ENCODE measurements around the gene ZNF93.
A peak's percentile ranks its signal among the peaks of the same experiment; 100 is the strongest.
"Not testable (repeated sequence)": the region's sequence is repeated elsewhere in the genome, so short reads cannot be mapped to it uniquely, and the experiment has no call there.

ZNF93 gene

GRCh38 chr19:19892055-19892941, 8.4 kb upstream of the ZNF93 start:
- not testable (repeated sequence) for H3K9me3 ChIP-seq (ENCODE audit: low read length); H3K27me3 ChIP-seq (ENCODE audit: control insufficient read depth in 1 of 2, insufficient read depth in 2 of 2, low read length in 2 of 2); H3K4me1 ChIP-seq (ENCODE audit: insufficient read depth, low read length); H3K27ac ChIP-seq (ENCODE audit: low read depth, low read length); H3K9ac ChIP-seq (ENCODE audit: low read length); H3K4me3 ChIP-seq (ENCODE audit: low read depth in 1 of 2, low read length in 2 of 2)
- peaks cover 15% of the 10 kb centered on the region for H3K36me3 ChIP-seq (ENCODE audit: insufficient read depth, low read length)

GRCh38 chr19:19900139-19900728, 512 bp upstream of the ZNF93 start:
- no peaks in the 10 kb centered on the region for H3K27me3 ChIP-seq (ENCODE audit: control insufficient read depth in 1 of 2, insufficient read depth in 2 of 2, low read length in 2 of 2)
- H3K36me3 ChIP-seq (ENCODE audit: insufficient read depth, low read length): no peaks in the 10 kb centered on the region
- peaks cover 3% of the 10 kb centered on the region for H3K4me1 ChIP-seq (ENCODE audit: insufficient read depth, low read length)
- peak overlapping the region; percentile 85 to 93 for H3K4me3 ChIP-seq (ENCODE audit: low read depth in 1 of 2, low read length in 2 of 2)
- peak overlapping the region; percentile 73 for H3K9ac ChIP-seq (ENCODE audit: low read length)
- H3K27ac ChIP-seq (ENCODE audit: low read depth, low read length): peak overlapping the region; percentile 27
- no peaks in the 10 kb centered on the region for H3K9me3 ChIP-seq (ENCODE audit: low read length)

GRCh38 chr19:19907551-19907950, 6.8 kb downstream of the ZNF93 start:
- H3K9me3 ChIP-seq (ENCODE audit: low read length); H3K4me1 ChIP-seq (ENCODE audit: insufficient read depth, low read length); H3K27me3 ChIP-seq (ENCODE audit: control insufficient read depth in 1 of 2, insufficient read depth in 2 of 2, low read length in 2 of 2); H3K4me3 ChIP-seq (ENCODE audit: low read depth in 1 of 2, low read length in 2 of 2); H3K9ac ChIP-seq (ENCODE audit: low read length); H3K27ac ChIP-seq (ENCODE audit: low read depth, low read length); H3K36me3 ChIP-seq (ENCODE audit: insufficient read depth, low read length): not testable (repeated sequence)

GRCh38 chr19:19909654-19910053, 8.9 kb downstream of the ZNF93 start:
- Histone ChIP-seq H3K9ac (ENCODE audit: low read length) (no peak overlapping the region), H3K27ac (ENCODE audit: low read depth, low read length) (no peak overlapping the region), H3K36me3 (ENCODE audit: insufficient read depth, low read length) (no peaks in the 10 kb centered on the region), H3K9me3 (ENCODE audit: low read length) (no peaks in the 10 kb centered on the region), H3K27me3 (ENCODE audit: control insufficient read depth in 1 of 2, insufficient read depth in 2 of 2, low read length in 2 of 2) (no peaks in the 10 kb centered on the region), H3K4me1 (ENCODE audit: insufficient read depth, low read length) (no peaks in the 10 kb centered on the region), H3K4me3 (ENCODE audit: low read depth in 1 of 2, low read length in 2 of 2) (no peak overlapping the region)

- Histone ChIP-seq H3K4me3 (ENCODE audit: low read depth in 1 of 2, low read length in 2 of 2) (no peak overlapping the region), H3K27me3 (ENCODE audit: control insufficient read depth in 1 of 2, insufficient read depth in 2 of 2, low read length in 2 of 2) (no peaks in the 10 kb centered on the region), H3K4me1 (ENCODE audit: insufficient read depth, low read length) (no peaks in the 10 kb centered on the region), H3K9me3 (ENCODE audit: low read length) (no peaks in the 10 kb centered on the region), H3K27ac (ENCODE audit: low read depth, low read length) (no peak overlapping the region), H3K36me3 (ENCODE audit: insufficient read depth, low read length) (no peaks in the 10 kb centered on the region), H3K9ac (ENCODE audit: low read length) (no peak overlapping the region)
Measured at GRCh38 chr19:19911150-19911549, 10.4 kb downstream of the ZNF93 start.

GRCh38 chr19:19914596-19914995, 13.8 kb downstream of the ZNF93 start:
- Histone ChIP-seq H3K27me3 (ENCODE audit: control insufficient read depth in 1 of 2, insufficient read depth in 2 of 2, low read length in 2 of 2) (no peaks in the 10 kb centered on the region), H3K9ac (ENCODE audit: low read length) (no peak overlapping the region), H3K9me3 (ENCODE audit: low read length) (no peaks in the 10 kb centered on the region), H3K36me3 (ENCODE audit: insufficient read depth, low read length) (no peaks in the 10 kb centered on the region), H3K4me1 (ENCODE audit: insufficient read depth, low read length) (no peaks in the 10 kb centered on the region), H3K27ac (ENCODE audit: low read depth, low read length) (no peak overlapping the region), H3K4me3 (ENCODE audit: low read depth in 1 of 2, low read length in 2 of 2) (no peak overlapping the region)

- H3K9me3 ChIP-seq (ENCODE audit: low read length); H3K4me3 ChIP-seq (ENCODE audit: low read depth in 1 of 2, low read length in 2 of 2); H3K36me3 ChIP-seq (ENCODE audit: insufficient read depth, low read length): not testable (repeated sequence)
Measured at GRCh38 chr19:19930417-19930816, 29.7 kb downstream of the ZNF93 start.

GRCh38 chr19:19933432-19934314, 32.9 kb downstream of the ZNF93 start:
- not testable (repeated sequence) for H3K9me3 ChIP-seq (ENCODE audit: low read length); H3K4me1 ChIP-seq (ENCODE audit: insufficient read depth, low read length); H3K9ac ChIP-seq (ENCODE audit: low read length); H3K27me3 ChIP-seq (ENCODE audit: control insufficient read depth in 1 of 2, insufficient read depth in 2 of 2, low read length in 2 of 2); H3K36me3 ChIP-seq (ENCODE audit: insufficient read depth, low read length); H3K27ac ChIP-seq (ENCODE audit: low read depth, low read length)
- peak overlapping the region in 1 of 2 donors; percentile 23 for H3K4me3 ChIP-seq (ENCODE audit: low read depth in 1 of 2, low read length in 2 of 2)

More at GRCh38 chr19:19930417-19930816, 29.7 kb downstream of the ZNF93 start:
- H3K4me1 ChIP-seq (ENCODE audit: insufficient read depth, low read length); H3K27me3 ChIP-seq (ENCODE audit: control insufficient read depth in 1 of 2, insufficient read depth in 2 of 2, low read length in 2 of 2); H3K9ac ChIP-seq (ENCODE audit: low read length); H3K27ac ChIP-seq (ENCODE audit: low read depth, low read length): not testable (repeated sequence)

- no peaks in the 10 kb centered on the region for H3K27me3 ChIP-seq (ENCODE audit: control insufficient read depth in 1 of 2, insufficient read depth in 2 of 2, low read length in 2 of 2)
- H3K36me3 ChIP-seq (ENCODE audit: insufficient read depth, low read length): peaks cover 8% of the 10 kb centered on the region
- no peak overlapping the region for H3K9ac ChIP-seq (ENCODE audit: low read length)
- H3K4me1 ChIP-seq (ENCODE audit: insufficient read depth, low read length): no peaks in the 10 kb centered on the region
- no peak overlapping the region for H3K4me3 ChIP-seq (ENCODE audit: low read depth in 1 of 2, low read length in 2 of 2)
- peaks cover 9% of the 10 kb centered on the region for H3K9me3 ChIP-seq (ENCODE audit: low read length)
- no peak overlapping the region for H3K27ac ChIP-seq (ENCODE audit: low read depth, low read length)
Measured at GRCh38 chr19:19937403-19937802, 36.7 kb downstream of the ZNF93 start.

GRCh38 chr19:19938449-19938848, 37.7 kb downstream of the ZNF93 start:
- Histone ChIP-seq H3K9me3 (ENCODE audit: low read length) (peaks cover 7% of the 10 kb centered on the region), H3K4me3 (ENCODE audit: low read depth in 1 of 2, low read length in 2 of 2) (no peak overlapping the region), H3K27me3 (ENCODE audit: control insufficient read depth in 1 of 2, insufficient read depth in 2 of 2, low read length in 2 of 2) (no peaks in the 10 kb centered on the region), H3K9ac (ENCODE audit: low read length) (no peak overlapping the region), H3K4me1 (ENCODE audit: insufficient read depth, low read length) (no peaks in the 10 kb centered on the region), H3K27ac (ENCODE audit: low read depth, low read length) (no peak overlapping the region), H3K36me3 (ENCODE audit: insufficient read depth, low read length) (peaks cover 6% of the 10 kb centered on the region)

- Histone ChIP-seq H3K27ac (ENCODE audit: low read depth, low read length) (no peak overlapping the region), H3K9me3 (ENCODE audit: low read length) (no peaks in the 10 kb centered on the region), H3K9ac (ENCODE audit: low read length) (no peak overlapping the region), H3K4me3 (ENCODE audit: low read depth in 1 of 2, low read length in 2 of 2) (no peak overlapping the region), H3K27me3 (ENCODE audit: control insufficient read depth in 1 of 2, insufficient read depth in 2 of 2, low read length in 2 of 2) (peaks cover 0 to 12% of the 10 kb centered on the region in 2 donors), H3K36me3 (ENCODE audit: insufficient read depth, low read length) (no peaks in the 10 kb centered on the region), H3K4me1 (ENCODE audit: insufficient read depth, low read length) (no peaks in the 10 kb centered on the region)
Measured at GRCh38 chr19:19943848-19944582, 43.3 kb downstream of the ZNF93 start.

Data from muscle layer of colon (tissue), 2 donors.